Bronchial epithelial cell (primary cell): ENCODE data around the gene ADTRP. TPM values are rescaled to one million over a fixed set of nuclear protein-coding genes. Genes with fewer than 3 reads are reported as not detected.

Experiments
- DNase-seq: peaks from one replicate; pipeline ENCODE4 v3.0.0-alpha.2; 2010; ENCODE audit warnings: low read depth
- FAIRE-seq: peaks from 2 replicates; lab custom pipeline; 2011; peaks lifted over from hg19 to GRCh38; lab: Jason Lieb, UNC
- H3K27me3 ChIP-seq: 2 replicates; pipeline ENCODE4 v1.5.1; 2011; ENCODE audit warnings: low read length; ENCODE audit not compliant: control insufficient read depth, insufficient read depth
- H3K36me3 ChIP-seq: 2 replicates; pipeline ENCODE4 v1.5.1; 2011; ENCODE audit warnings: low read length; ENCODE audit not compliant: control insufficient read depth, insufficient read depth
- H3K4me3 ChIP-seq: 2 replicates; pipeline ENCODE4 v1.5.1; 2011; ENCODE audit warnings: mild to moderate bottlenecking, low read depth, low read length, control low read depth
- total RNA-seq: library from RNA; depleted of rRNA; stranded (reverse); fragments of >200 nt; gene quantifications from 2 replicates; pipeline ENCODE4 v1.2.1, GENCODE V29; 2014
- TF ChIP-seq, protein P1 (sequence below): IDR thresholded peaks from 2 replicates; pipeline ENCODE4 v1.5.1; 2011; ENCODE audit warnings: mild to moderate bottlenecking, moderate library complexity, low read length, control low read depth, inconsistent platforms; ENCODE audit not compliant: insufficient read depth, severe bottlenecking

Gene ADTRP
- total RNA-seq, 1 donor from 2014 or later = 17.6 TPM

DNA sequence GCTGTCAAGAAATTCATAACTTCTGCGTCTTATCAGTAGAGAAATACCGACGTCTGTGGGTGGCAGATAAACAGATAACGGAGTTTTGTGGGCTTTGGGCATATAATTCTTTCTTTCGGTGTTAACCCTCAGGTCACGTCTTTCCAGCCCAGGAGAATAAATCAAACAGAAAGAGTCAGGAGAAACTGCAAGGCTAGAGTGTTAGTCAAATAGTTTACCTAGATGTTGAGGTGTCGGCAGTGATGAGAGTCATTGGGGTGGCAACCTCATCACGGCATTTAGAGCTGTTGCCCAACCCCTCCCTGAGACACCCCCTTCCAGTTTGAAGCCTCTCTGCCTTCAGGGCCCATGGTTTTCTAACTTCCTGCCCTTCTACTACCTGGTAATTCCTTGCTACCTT is 49.5 kb downstream of the ADTRP start:
- TF ChIP-seq, protein P1, sequence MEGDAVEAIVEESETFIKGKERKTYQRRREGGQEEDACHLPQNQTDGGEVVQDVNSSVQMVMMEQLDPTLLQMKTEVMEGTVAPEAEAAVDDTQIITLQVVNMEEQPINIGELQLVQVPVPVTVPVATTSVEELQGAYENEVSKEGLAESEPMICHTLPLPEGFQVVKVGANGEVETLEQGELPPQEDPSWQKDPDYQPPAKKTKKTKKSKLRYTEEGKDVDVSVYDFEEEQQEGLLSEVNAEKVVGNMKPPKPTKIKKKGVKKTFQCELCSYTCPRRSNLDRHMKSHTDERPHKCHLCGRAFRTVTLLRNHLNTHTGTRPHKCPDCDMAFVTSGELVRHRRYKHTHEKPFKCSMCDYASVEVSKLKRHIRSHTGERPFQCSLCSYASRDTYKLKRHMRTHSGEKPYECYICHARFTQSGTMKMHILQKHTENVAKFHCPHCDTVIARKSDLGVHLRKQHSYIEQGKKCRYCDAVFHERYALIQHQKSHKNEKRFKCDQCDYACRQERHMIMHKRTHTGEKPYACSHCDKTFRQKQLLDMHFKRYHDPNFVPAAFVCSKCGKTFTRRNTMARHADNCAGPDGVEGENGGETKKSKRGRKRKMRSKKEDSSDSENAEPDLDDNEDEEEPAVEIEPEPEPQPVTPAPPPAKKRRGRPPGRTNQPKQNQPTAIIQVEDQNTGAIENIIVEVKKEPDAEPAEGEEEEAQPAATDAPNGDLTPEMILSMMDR = no peak
- no peaks in the 10 kb centered on the region for H3K36me3 ChIP-seq
- DNase-seq (no peak), FAIRE-seq (no peak)
- H3K4me3 ChIP-seq = no peak overlapping the region
- no peaks in the 10 kb centered on the region for H3K27me3 ChIP-seq

DNA sequence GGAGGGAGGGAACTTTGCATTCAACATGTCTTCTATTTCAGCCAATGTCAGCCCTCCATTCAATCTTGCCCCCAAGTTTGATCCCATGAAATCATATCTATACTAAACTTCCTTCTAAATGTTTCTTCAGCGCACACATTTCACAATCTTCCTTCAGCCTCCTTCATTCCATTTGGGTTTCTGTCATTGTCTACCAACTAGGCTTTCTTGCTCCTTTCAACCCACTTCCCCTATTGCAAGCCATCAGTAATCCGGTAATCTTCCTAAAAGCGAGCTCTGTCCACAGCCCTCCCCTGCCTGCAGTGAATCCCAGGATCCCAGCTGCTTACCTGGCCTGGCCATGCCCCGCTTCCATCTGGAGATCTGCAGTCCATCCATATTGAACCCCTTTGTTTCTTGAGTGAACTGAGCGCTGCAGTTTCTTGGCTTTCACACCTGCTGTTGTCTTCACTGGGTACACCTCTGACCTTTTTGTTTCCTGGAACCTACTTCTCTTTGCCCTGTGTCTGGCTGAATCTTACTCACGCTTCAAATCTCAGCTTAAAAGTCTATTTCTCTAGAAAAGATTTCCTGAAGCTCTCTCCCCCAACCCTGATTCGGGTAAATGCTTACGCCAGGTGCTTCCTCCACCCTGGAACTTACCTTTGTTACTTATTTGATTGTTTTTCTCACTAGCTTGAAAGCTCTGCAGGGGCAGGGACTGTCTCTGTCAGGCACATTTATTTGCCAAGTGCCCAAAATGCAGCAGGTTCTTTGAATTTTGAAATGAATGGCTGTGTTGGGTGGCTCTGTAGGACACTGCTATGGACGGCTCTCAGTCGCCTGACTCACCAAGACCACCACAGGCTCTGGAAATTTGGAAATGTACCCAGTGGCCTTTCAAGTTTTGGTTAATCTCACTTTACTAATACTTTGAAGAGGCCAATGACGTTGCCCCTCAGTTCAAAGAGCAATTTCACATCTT is 50.3 kb downstream of the ADTRP start:
- no peaks in the 10 kb centered on the region for H3K36me3 ChIP-seq
- TF ChIP-seq, protein P1 = no peak
- FAIRE-seq (no peak), DNase-seq (no peak)
- H3K4me3 ChIP-seq = no peak overlapping the region
- H3K27me3 ChIP-seq = no peaks in the 10 kb centered on the region

DNA sequence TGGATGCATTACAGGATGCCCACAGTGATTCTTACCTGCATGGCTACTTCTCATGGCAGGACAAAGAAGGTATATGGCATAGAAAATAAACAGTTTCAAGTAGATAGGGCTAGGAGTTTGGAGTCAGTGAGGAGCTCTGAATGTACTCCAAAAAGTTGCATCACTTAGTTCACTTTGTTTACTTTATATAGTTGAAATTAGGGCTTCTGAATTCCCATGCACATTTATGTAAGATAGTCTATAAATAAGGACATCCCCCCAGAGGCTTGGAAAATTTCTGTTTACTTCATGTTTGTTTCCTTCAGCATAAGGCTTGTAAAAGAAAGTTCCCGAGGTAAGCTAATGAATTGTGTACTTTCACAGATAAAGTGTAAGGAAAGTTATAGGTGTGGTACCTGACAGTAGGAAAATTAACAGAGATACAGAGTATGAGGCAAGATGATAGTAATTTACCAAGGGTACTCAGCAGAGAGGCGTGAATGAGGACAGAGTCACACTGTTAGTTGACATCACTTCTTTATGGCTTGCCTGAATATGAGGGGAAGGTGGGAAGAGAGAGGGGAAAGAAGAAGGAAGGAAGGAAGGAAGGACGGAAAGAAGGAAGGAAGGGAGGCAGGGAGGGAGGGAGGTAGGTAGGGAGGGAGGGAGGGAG is 51.1 kb downstream of the ADTRP start:
- H3K27me3 ChIP-seq = no peaks in the 10 kb centered on the region
- H3K36me3 ChIP-seq = no peaks in the 10 kb centered on the region
- TF ChIP-seq, protein P1 = no peak
- no peak overlapping the region for H3K4me3 ChIP-seq
- DNase-seq (no peak), FAIRE-seq (no peak)

DNA sequence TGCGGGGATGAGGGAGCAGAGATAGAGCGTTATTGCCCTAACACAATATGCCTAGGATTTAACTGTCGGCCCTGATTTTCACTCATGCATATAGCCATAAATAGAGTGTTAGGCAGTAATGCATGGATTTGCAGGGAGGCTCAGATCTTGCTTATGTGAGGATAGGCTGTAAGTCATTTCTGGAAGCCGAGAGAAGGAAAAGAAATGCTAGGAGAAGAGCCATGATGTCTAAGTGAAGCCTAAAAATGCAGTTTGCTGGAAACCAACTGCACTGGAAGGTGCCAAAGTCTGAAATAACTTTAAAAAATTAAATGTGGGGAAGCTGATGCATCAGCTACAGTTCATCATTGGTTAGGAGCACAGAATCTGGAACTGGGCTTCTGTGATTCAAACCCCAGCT is 54.3 kb downstream of the ADTRP start:
- no peak for FAIRE-seq
- TF ChIP-seq, protein P1 = no peak
- DNase-seq = no peak
- Histone ChIP-seq H3K36me3 (no peaks in the 10 kb centered on the region), H3K4me3 (no peak overlapping the region), H3K27me3 (no peaks in the 10 kb centered on the region)

DNA sequence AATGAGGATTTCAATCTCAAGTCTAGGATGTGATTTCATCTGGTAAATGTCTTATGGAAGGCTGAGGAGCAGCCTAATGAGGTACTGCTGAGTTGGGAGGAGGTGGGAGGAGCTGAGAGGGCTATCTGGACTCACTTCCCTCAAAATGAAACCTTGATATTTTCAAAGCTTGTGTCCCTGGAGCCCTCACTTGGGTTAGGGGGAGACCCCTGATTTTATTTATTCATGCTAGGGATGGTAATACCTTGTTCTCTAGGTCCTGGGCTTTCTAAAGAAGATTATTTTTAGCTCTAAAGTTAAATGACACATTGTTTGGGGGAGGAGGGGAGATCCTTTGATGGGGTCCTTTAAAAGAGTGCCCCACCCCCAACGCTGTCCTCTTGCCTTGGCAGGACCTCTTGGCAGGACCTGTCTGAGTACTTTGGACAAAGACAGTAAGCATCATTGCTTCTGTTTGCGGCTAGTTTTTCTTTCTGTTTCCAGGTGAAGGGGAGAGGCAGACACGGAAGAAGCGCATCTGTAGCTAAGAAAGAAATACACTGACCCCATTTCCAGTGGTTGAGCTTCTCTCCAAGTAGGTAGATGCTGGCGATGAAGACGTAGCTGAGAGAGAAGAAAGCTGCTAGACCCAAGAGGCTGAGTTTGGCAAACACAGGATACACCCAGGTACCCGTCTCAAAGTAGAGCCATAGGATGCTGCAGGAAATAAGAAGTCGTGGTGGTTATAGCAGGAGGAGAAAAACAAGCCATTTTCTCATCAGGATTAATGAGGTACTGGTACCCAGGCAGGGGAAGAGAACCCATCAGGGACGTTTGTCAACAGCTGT is 55.6 kb downstream of the ADTRP start:
- Histone ChIP-seq H3K4me3 (no peak overlapping the region), H3K27me3 (no peaks in the 10 kb centered on the region), H3K36me3 (no peaks in the 10 kb centered on the region)
- no peak for DNase-seq
- TF ChIP-seq, protein P1 = no peak
- FAIRE-seq = no peak
